ENCODE measurements around the gene RRP1B.

GRCh38 chr21:43662286-43662685, 2.9 kb downstream of the RRP1B start:
- TF ChIP-seq EZH2 (IDR thresholded peaks at IDR 0.05; ENCODE audit: low read length, missing control alignments) (no peak), CTCF (conservative IDR thresholded peaks at IDR 0.05 in 1 of 2, IDR thresholded peaks at IDR 0.05 in 1 of 2; ENCODE audit: low read depth in 1 of 2, low read length in 2 of 2) (no peak)
